ENCODE results near the gene RAB11FIP4. TPM values are rescaled to one million over a fixed set of nuclear protein-coding genes. Genes with fewer than 3 reads are reported as not detected.

Gene RAB11FIP4
- total RNA-seq, 2 experiments from 2014 or later, result 35.0 to 35.6 TPM

GRCh38 chr17:31509805-31510177 is 118.3 kb downstream of the RAB11FIP4 start:
- intact Hi-C loops (cut with micrococcal nuclease), result loop anchor here (5.0 kb wide), 1 partner anchor 1147 kb away; no protein-coding TSS in a partner anchor
- POLR2A ChIA-PET, result interaction anchor here (1.1 to 3.7 kb wide), 5 partner anchors 9 to 40 kb away, joined by 3 to 40 read pairs (median 6); no protein-coding TSS in a partner anchor
- Mint-ChIP-seq H3K4me3 (peak overlapping the region; percentile 80), H3K4me1 (ENCODE audit: low read depth) (peaks cover 55% of the 10 kb centered on the region), H3K36me3 (peaks cover 2% of the 10 kb centered on the region), H3K9me3 (no peaks in the 10 kb centered on the region), H3K27ac (peak overlapping the region; percentile 99), H3K27me3 (no peaks in the 10 kb centered on the region)
- CTCF ChIA-PET, result interaction anchor here (1.1 to 3.5 kb wide), 8 partner anchors 10 to 333 kb away, joined by 3 to 36 read pairs (median 7); no protein-coding TSS in a partner anchor
- no peak for DNase-seq

GRCh38 chr17:31510308-31511194 is 119.1 kb downstream of the RAB11FIP4 start:
- ChIA-PET POLR2A (interaction anchor here (0.7 to 3.7 kb wide), 5 partner anchors 10 to 71 kb away, joined by 3 to 40 read pairs (median 3); no protein-coding TSS in a partner anchor), CTCF (interaction anchor here (0.6 to 3.5 kb wide), 14 partner anchors 11 to 332 kb away, joined by 3 to 36 read pairs (median 4); no protein-coding TSS in a partner anchor)
- intact Hi-C loops (cut with micrococcal nuclease), result no loop called here
- no peaks in the 10 kb centered on the region for H3K9me3 Mint-ChIP-seq
- H3K4me3 Mint-ChIP-seq, result peak overlapping the region; percentile 80
- peaks cover 2% of the 10 kb centered on the region for H3K36me3 Mint-ChIP-seq
- H3K27me3 Mint-ChIP-seq, result no peaks in the 10 kb centered on the region
- peaks cover 55% of the 10 kb centered on the region for H3K4me1 Mint-ChIP-seq (ENCODE audit: low read depth)
- peak overlapping the region; percentile 99 for H3K27ac Mint-ChIP-seq
- no peak for DNase-seq

GRCh38 chr17:31511195-31511578 is 119.7 kb downstream of the RAB11FIP4 start:
- Mint-ChIP-seq H3K36me3 (peaks cover 2% of the 10 kb centered on the region), H3K4me1 (ENCODE audit: low read depth) (peaks cover 56% of the 10 kb centered on the region), H3K27ac (peak overlapping the region; percentile 99), H3K4me3 (no peak overlapping the region), H3K9me3 (no peaks in the 10 kb centered on the region), H3K27me3 (no peaks in the 10 kb centered on the region)
- intact Hi-C loops (cut with micrococcal nuclease), result no loop called here
- no peak for DNase-seq
- POLR2A ChIA-PET, result interaction anchor here (0.7 to 3.7 kb wide), 3 partner anchors 17 to 72 kb away, joined by 3 to 39 read pairs (median 3); no protein-coding TSS in a partner anchor
- CTCF ChIA-PET, result interaction anchor here (0.7 to 3.5 kb wide), 9 partner anchors 11 to 331 kb away, joined by 3 to 36 read pairs (median 4); no protein-coding TSS in a partner anchor

GRCh38 chr17:31511580-31511979 is 120.1 kb downstream of the RAB11FIP4 start:
- H3K4me1 Mint-ChIP-seq (ENCODE audit: low read depth), result peaks cover 53% of the 10 kb centered on the region
- CTCF ChIA-PET, result interaction anchor here (0.7 to 1.8 kb wide), 7 partner anchors 11 to 331 kb away, joined by 3 to 5 read pairs (median 4); no protein-coding TSS in a partner anchor
- POLR2A ChIA-PET, result interaction anchor here (0.7 to 3.7 kb wide), 3 partner anchors 17 to 72 kb away, joined by 3 to 39 read pairs (median 3); no protein-coding TSS in a partner anchor
- peak overlapping the region; percentile 99 for H3K27ac Mint-ChIP-seq
- no peaks in the 10 kb centered on the region for H3K9me3 Mint-ChIP-seq
- H3K27me3 Mint-ChIP-seq, result no peaks in the 10 kb centered on the region
- DNase-seq, result no peak
- no peak overlapping the region for H3K4me3 Mint-ChIP-seq
- intact Hi-C loops (cut with micrococcal nuclease), result no loop called here
- H3K36me3 Mint-ChIP-seq, result peaks cover 2% of the 10 kb centered on the region

- intact Hi-C loops (cut with micrococcal nuclease), result no loop called here
- peaks cover 2% of the 10 kb centered on the region for H3K36me3 Mint-ChIP-seq
- H3K27me3 Mint-ChIP-seq, result no peaks in the 10 kb centered on the region
- DNase-seq, result no peak
- ChIA-PET CTCF (interaction anchor here (1.0 to 1.8 kb wide), 5 partner anchors 10 to 330 kb away, joined by 3 to 5 read pairs (median 4); no protein-coding TSS in a partner anchor), POLR2A (no interaction called here)
- H3K4me3 Mint-ChIP-seq, result no peak overlapping the region
- H3K4me1 Mint-ChIP-seq (ENCODE audit: low read depth), result peaks cover 48% of the 10 kb centered on the region
- no peak overlapping the region for H3K27ac Mint-ChIP-seq
- H3K9me3 Mint-ChIP-seq, result no peaks in the 10 kb centered on the region
Observed at GRCh38 chr17:31512104-31512740, 120.7 kb downstream of the RAB11FIP4 start.

DNA sequence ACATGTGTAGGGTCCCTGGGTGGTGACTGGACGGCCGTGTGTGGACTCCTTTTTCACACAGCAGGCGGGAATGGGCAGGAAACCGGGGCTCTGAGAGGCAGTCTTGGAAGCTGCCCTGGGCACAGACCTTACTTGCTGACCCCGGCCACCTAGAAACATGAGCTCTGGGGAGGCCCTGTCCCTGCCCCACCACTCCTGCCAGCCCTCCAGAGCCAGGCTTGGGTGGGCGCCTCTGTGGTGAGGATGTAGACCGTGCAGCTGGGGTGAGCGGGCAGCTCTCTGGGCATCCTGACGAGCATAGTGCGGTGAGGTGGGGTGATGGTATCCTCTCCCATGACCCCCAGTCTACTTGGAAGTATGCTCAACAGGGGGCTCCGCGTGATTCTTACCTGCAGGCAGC is 121.3 kb downstream of the RAB11FIP4 start:
- H3K27me3 Mint-ChIP-seq, result no peaks in the 10 kb centered on the region
- intact Hi-C loops (cut with micrococcal nuclease), result no loop called here
- POLR2A ChIA-PET, result no interaction called here

DNA sequence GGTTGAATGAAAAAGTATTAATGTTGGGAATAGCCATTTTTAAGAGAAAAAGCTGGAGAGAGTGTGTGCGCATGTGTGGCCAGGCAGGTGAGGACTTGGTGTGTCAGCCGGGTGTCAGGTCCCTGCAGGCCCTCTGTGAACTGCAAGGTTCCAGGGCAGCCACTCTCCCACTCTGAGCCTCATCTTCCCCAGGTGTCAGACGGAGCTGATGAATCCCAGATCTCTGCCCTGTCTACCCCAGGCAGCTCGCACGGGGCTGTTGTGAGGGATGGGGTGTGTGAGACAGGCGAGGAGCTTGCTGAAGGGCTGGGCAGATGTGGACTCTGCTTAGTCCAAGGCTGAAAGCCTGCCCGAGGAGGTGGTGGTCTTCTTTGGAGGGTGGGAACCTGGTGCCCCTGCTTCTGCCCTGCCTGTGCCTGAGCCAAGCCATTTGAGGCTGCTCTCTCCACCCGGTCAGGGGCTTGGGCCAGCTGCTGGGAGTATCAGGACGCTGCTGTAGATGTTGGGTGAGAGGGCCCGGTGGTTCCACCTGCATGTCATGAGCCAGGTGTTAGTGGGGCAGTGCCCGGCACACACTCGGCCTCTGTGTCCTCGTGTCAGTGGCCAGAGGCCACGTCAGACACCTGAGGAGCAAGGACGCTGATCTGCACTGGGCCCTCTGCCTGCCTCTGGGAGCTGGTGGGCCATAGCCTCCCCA is 122.4 kb downstream of the RAB11FIP4 start:
- H3K27ac Mint-ChIP-seq, result no peak overlapping the region
- H3K4me3 Mint-ChIP-seq, result no peak overlapping the region
- CTCF ChIA-PET, result interaction anchor here (1.6 kb wide), 1 partner anchor 11 kb away, joined by 8 read pairs; no protein-coding TSS in a partner anchor

More for the DNA sequence above, 121.3 kb downstream of the RAB11FIP4 start:
- no peak for DNase-seq
- Mint-ChIP-seq H3K9me3 (no peaks in the 10 kb centered on the region), H3K36me3 (peaks cover 4% of the 10 kb centered on the region), H3K4me1 (ENCODE audit: low read depth) (peaks cover 46% of the 10 kb centered on the region), H3K27ac (no peak overlapping the region), H3K4me3 (no peak overlapping the region)
- CTCF ChIA-PET, result interaction anchor here (1.0 to 1.8 kb wide), 2 partner anchors 12 to 25 kb away, joined by 4 to 5 read pairs; no protein-coding TSS in a partner anchor

DNA sequence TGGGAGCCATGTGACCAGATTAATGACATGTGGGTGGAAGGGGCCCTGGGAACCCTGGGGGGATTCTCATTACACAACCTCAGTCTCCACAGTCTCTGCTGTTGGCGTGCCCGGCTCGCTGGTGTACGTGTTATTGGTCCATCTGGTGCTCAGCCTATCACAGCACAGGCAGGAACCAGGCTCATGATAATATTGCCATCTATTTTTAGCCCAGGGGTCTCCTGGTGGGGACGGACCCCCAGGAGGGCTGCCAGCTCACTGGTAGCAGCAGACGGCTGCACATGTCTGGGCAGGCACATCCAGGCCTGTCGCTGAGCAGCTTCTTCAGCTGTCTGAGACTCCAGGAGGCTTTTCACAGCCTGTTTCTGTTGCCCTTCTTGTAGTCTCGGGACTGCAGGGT is 123.8 kb downstream of the RAB11FIP4 start:
- Mint-ChIP-seq H3K4me1 (ENCODE audit: low read depth) (peaks cover 22% of the 10 kb centered on the region), H3K4me3 (no peak overlapping the region), H3K27me3 (no peaks in the 10 kb centered on the region), H3K36me3 (peaks cover 7% of the 10 kb centered on the region), H3K27ac (no peak overlapping the region), H3K9me3 (no peaks in the 10 kb centered on the region)
- DNase-seq, result no peak
- intact Hi-C loops (cut with micrococcal nuclease), result no loop called here
- ChIA-PET CTCF (interaction anchor here (0.8 to 1.6 kb wide), 3 partner anchors 10 to 126 kb away, joined by 3 to 8 read pairs (median 4); no protein-coding TSS in a partner anchor), POLR2A (no interaction called here)

More for the DNA sequence above, 122.4 kb downstream of the RAB11FIP4 start:
- intact Hi-C loops (cut with micrococcal nuclease), result no loop called here
- POLR2A ChIA-PET, result no interaction called here
- Mint-ChIP-seq H3K9me3 (no peaks in the 10 kb centered on the region), H3K4me1 (ENCODE audit: low read depth) (peaks cover 35% of the 10 kb centered on the region), H3K27me3 (no peaks in the 10 kb centered on the region), H3K36me3 (peaks cover 4% of the 10 kb centered on the region)
- no peak for DNase-seq

- no peak for DNase-seq
- intact Hi-C loops (cut with micrococcal nuclease), result no loop called here
- POLR2A ChIA-PET, result no interaction called here
Observed at GRCh38 chr17:31517524-31517923, 126.0 kb downstream of the RAB11FIP4 start.

DNA sequence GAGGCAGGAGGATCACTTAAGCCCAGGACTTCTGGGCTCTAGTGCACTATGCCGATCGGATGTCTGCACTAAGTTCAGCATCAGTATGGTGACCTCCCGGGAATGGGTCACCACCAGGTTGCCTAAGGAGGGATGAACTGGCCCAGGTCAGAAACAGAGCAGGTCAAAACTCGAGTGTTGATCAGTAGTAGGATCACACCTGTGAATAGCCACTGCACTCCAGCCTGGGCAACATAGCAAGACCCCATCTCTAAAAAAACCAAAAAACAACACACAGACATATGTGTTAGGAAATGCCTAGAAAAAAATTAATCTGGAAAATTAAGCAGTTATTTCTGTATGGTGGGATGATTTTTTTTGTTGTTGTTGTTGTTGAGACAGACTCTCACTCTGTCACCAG is 127.0 kb downstream of the RAB11FIP4 start:
- Mint-ChIP-seq H3K27ac (no peak overlapping the region), H3K4me1 (ENCODE audit: low read depth) (peaks cover 11% of the 10 kb centered on the region), H3K36me3 (peaks cover 16% of the 10 kb centered on the region), H3K9me3 (no peaks in the 10 kb centered on the region), H3K27me3 (no peaks in the 10 kb centered on the region), H3K4me3 (no peak overlapping the region)
- intact Hi-C loops (cut with micrococcal nuclease), result no loop called here
- DNase-seq, result no peak
- POLR2A ChIA-PET, result no interaction called here
- CTCF ChIA-PET, result interaction anchor here (1.1 to 2.1 kb wide), 2 partner anchors 81 to 129 kb away, joined by 4 to 10 read pairs; no protein-coding TSS in a partner anchor

More at GRCh38 chr17:31517524-31517923, 126.0 kb downstream of the RAB11FIP4 start:
- Mint-ChIP-seq H3K36me3 (peaks cover 10% of the 10 kb centered on the region), H3K27me3 (no peaks in the 10 kb centered on the region), H3K9me3 (no peaks in the 10 kb centered on the region), H3K27ac (no peak overlapping the region), H3K4me1 (ENCODE audit: low read depth) (peaks cover 11% of the 10 kb centered on the region), H3K4me3 (no peak overlapping the region)
- CTCF ChIA-PET, result interaction anchor here (0.8 to 2.1 kb wide), 8 partner anchors 9 to 128 kb away, joined by 3 to 10 read pairs (median 4); no protein-coding TSS in a partner anchor
